K562 (cell line): ENCODE results near the gene MATN1. TPM values are rescaled to one million over a fixed set of nuclear protein-coding genes. Genes with fewer than 3 reads are reported as not detected.

Experiments
- AFF1 ChIP-seq, 2 experiments: fragments of 450-650 bp; IDR thresholded peaks; 2 replicates each; pipeline ENCODE4 v1.6.1; 2018; ENCODE audit warnings: mild to moderate bottlenecking in 2 of 2, low read depth in 1 of 2; ENCODE audit not compliant: partially characterized antibody in 2 of 2
- GTF2A2 ChIP-seq: IDR thresholded peaks from 2 replicates; pipeline ENCODE4 v1.6.1; 2016; ENCODE audit warnings: mild to moderate bottlenecking, missing genetic modification characterization, missing compliant biosample characterization
- JUND ChIP-seq, 2 experiments: IDR thresholded peaks; 2 replicates in 1 of 2; 3 replicates in 1 of 2; pipeline ENCODE4 v1.6.1; 2011; ENCODE audit warnings: borderline replicate concordance in 2 of 2, low read depth in 2 of 2, low read length in 2 of 2, improper control_type of control experiment in 1 of 2, missing biosample characterization in 1 of 2, missing genetic modification characterization in 1 of 2, missing genetic modification reagents in 1 of 2
- MAFK ChIP-seq: IDR thresholded peaks from 2 replicates; pipeline ENCODE4 v1.6.1; 2011; ENCODE audit warnings: low read length, improper control_type of control experiment
- MAZ ChIP-seq, 2 experiments: fragments of 450-650 bp in 1 of 2; sonication (generic) in 1 of 2; formaldehyde crosslinking; IDR thresholded peaks in 1 of 2; conservative IDR thresholded peaks in 1 of 2; 2 replicates each; pipeline versions ENCODE4 v1.4.0 to v1.5.0; 2020; ENCODE audit warnings: mild to moderate bottlenecking in 1 of 2, missing genetic modification reagents in 1 of 2
- NBN ChIP-seq: fragments of 450-650 bp; IDR thresholded peaks from 2 replicates; pipeline ENCODE4 v1.6.1; 2016; ENCODE audit warnings: low read depth, mild to moderate bottlenecking
- PREB ChIP-seq: sonication (generic); formaldehyde crosslinking; IDR thresholded peaks from 2 replicates; pipeline ENCODE4 v1.8.1; 2023; ENCODE audit warnings: mild to moderate bottlenecking, missing genetic modification reagents
- SMARCC2 ChIP-seq: fragments of 450-650 bp; IDR thresholded peaks from 2 replicates; pipeline ENCODE4 v1.6.1; 2017; ENCODE audit warnings: antibody characterized with exemption, moderate library complexity, mild to moderate bottlenecking, low read depth
- TEAD1 ChIP-seq, 2 experiments: fragments of 450-650 bp in 1 of 2; sonication (generic) in 1 of 2; formaldehyde crosslinking; IDR thresholded peaks; 2 replicates each; pipeline versions ENCODE4 v1.4.0 to v1.8.0; 2020 to 2022; ENCODE audit warnings: mild to moderate bottlenecking in 2 of 2, missing genetic modification reagents in 1 of 2
- ZNF551 ChIP-seq: fragments of 250-450 bp; sonication (Bioruptor Pico); IDR thresholded peaks from 2 replicates; pipeline ENCODE4 v1.5.0; 2021; ENCODE audit warnings: mild to moderate bottlenecking, moderate library complexity
- polyA plus RNA-seq, 8 experiments: library from polyadenylated mRNA; depleted of rRNA in 4 of 8; stranded (reverse) in 5 of 8; unstranded in 3 of 8; fragments of >200 nt; fragmentation: Nextera tagmentation in 2 of 8; fragmentation: Illumina TruSeq in 1 of 8; extraction: Ambion mirVana in 2 of 8; extraction: Trizol in 1 of 8; gene quantifications; 2 replicates each; pipeline versions ENCODE4 v1.2.1 to v1.2.3, GENCODE V29; 2011 to 2014; ENCODE audit warnings: inconsistent platforms in 1 of 8, missing spikeins in 1 of 8
- total RNA-seq, 7 experiments: library from RNA; depleted of rRNA in 6 of 7; stranded (reverse); fragments of >200 nt in 6 of 7; fragmentation: Illumina TruSeq in 2 of 7; extraction: Trizol in 2 of 7; gene quantifications; 2 replicates each; pipeline versions ENCODE4 v1.2.1 to v1.2.3, GENCODE V29; 2011 to 2021; ENCODE audit warnings: low replicate concordance in 1 of 7
- TF ChIP-seq, protein P1 (sequence below): fragments of 450-650 bp; conservative IDR thresholded peaks from 2 replicates; pipeline ENCODE4 v1.6.1; 2016; ENCODE audit warnings: missing genetic modification characterization, low read depth, mild to moderate bottlenecking, control low read depth, missing compliant biosample characterization
- TF ChIP-seq, protein P2 (sequence below): fragments of 450-650 bp; IDR thresholded peaks from 2 replicates; pipeline ENCODE4 v1.6.1; 2018; ENCODE audit not compliant: partially characterized antibody
- TF ChIP-seq, protein P3 (sequence below): fragments of 450-650 bp; IDR thresholded peaks from 2 replicates; pipeline ENCODE4 v1.6.1; 2016; ENCODE audit warnings: borderline replicate concordance

Gene MATN1
- total and polyA plus RNA-seq, 9 of the 15 experiments (the other 6 are each of a cell fraction or from before 2014, with no cell fraction given), result 0.10 to 2.3 (median 1.2) TPM

DNA sequence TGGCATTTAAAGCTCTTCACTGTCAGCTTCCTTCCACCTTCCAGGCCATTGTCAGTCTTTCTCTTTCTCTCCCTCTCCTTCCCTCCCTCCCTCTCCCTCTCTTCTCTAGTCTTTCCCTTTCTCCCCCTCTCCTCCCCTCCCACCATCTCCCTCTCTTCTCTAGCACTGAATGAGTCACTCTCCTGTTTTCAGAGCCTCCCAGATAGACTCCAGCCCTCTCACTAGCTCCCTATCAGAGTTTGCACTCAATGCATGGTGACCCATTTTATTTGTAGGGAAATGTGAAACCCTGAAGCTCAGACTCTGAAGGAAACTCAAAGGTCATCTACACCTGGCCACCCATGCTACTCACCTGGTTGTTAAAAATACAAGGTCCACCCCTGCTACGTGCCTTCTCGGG, 4.4 kb upstream of the MATN1 start (continued):
- TF ChIP-seq, protein P1, sequence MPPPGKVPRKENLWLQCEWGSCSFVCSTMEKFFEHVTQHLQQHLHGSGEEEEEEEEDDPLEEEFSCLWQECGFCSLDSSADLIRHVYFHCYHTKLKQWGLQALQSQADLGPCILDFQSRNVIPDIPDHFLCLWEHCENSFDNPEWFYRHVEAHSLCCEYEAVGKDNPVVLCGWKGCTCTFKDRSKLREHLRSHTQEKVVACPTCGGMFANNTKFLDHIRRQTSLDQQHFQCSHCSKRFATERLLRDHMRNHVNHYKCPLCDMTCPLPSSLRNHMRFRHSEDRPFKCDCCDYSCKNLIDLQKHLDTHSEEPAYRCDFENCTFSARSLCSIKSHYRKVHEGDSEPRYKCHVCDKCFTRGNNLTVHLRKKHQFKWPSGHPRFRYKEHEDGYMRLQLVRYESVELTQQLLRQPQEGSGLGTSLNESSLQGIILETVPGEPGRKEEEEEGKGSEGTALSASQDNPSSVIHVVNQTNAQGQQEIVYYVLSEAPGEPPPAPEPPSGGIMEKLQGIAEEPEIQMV (tag), result no peak
- TF ChIP-seq MAZ (CRISPR knock-in tag; conservative IDR thresholded peaks at IDR 0.05 in 1 of 2, IDR thresholded peaks at IDR 0.05 in 1 of 2) (peak; percentile 52 to 61), PREB (CRISPR knock-in tag) (no peak), JUND (IDR thresholded peaks at IDR 0.05; ENCODE audit: borderline replicate concordance, low read depth, low read length) (peak; percentile 97), JUND (tag; IDR thresholded peaks at IDR 0.05; ENCODE audit: borderline replicate concordance, low read depth, low read length) (peak; percentile 95; the same call in 2 of the 3 replicates), TEAD1 (CRISPR knock-in tag; IDR thresholded peaks at IDR 0.05) (no peak), AFF1 (IDR thresholded peaks at IDR 0.05; ENCODE audit: low read depth in 1 of 2, partially characterized antibody in 2 of 2) (peak; percentile 28 to 77), SMARCC2 (peak; percentile 84), NBN (peak; percentile 93), ZNF551 (CRISPR knock-in tag) (no peak), GTF2A2 (tag) (no peak), MAFK (no peak)
- TF ChIP-seq, protein P2, sequence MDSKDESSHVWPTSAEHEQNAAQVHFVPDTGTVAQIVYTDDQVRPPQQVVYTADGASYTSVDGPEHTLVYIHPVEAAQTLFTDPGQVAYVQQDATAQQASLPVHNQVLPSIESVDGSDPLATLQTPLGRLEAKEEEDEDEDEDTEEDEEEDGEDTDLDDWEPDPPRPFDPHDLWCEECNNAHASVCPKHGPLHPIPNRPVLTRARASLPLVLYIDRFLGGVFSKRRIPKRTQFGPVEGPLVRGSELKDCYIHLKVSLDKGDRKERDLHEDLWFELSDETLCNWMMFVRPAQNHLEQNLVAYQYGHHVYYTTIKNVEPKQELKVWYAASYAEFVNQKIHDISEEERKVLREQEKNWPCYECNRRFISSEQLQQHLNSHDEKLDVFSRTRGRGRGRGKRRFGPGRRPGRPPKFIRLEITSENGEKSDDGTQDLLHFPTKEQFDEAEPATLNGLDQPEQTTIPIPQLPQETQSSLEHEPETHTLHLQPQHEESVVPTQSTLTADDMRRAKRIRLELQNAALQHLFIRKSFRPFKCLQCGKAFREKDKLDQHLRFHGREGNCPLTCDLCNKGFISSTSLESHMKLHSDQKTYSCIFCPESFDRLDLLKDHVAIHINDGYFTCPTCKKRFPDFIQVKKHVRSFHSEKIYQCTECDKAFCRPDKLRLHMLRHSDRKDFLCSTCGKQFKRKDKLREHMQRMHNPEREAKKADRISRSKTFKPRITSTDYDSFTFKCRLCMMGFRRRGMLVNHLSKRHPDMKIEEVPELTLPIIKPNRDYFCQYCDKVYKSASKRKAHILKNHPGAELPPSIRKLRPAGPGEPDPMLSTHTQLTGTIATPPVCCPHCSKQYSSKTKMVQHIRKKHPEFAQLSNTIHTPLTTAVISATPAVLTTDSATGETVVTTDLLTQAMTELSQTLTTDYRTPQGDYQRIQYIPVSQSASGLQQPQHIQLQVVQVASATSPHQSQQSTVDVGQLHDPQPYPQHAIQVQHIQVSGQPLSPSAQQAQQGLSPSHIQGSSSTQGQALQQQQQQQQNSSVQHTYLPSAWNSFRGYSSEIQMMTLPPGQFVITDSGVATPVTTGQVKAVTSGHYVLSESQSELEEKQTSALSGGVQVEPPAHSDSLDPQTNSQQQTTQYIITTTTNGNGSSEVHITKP, result peak; percentile 50
- TF ChIP-seq, protein P3, sequence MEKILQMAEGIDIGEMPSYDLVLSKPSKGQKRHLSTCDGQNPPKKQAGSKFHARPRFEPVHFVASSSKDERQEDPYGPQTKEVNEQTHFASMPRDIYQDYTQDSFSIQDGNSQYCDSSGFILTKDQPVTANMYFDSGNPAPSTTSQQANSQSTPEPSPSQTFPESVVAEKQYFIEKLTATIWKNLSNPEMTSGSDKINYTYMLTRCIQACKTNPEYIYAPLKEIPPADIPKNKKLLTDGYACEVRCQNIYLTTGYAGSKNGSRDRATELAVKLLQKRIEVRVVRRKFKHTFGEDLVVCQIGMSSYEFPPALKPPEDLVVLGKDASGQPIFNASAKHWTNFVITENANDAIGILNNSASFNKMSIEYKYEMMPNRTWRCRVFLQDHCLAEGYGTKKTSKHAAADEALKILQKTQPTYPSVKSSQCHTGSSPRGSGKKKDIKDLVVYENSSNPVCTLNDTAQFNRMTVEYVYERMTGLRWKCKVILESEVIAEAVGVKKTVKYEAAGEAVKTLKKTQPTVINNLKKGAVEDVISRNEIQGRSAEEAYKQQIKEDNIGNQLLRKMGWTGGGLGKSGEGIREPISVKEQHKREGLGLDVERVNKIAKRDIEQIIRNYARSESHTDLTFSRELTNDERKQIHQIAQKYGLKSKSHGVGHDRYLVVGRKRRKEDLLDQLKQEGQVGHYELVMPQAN, result 0 out of 2 replicates have a peak, but pooled peaks have one; percentile 63
